SU-DHL-6 (cell line): ENCODE data around the gene RPS6KA5.

Source experiments
- EZH2phosphoT487 ChIP-seq: fragments of 200-600 bp; sonication (generic), shearing (Covaris generic); conservative IDR thresholded peaks from 2 replicates; pipeline ENCODE4 v1.6.1; 2018; ENCODE audit warnings: mild to moderate bottlenecking, antibody characterized with exemption, low read length, moderate library complexity, mixed read lengths
- TF ChIP-seq, protein P1 (sequence below): fragments of 200-600 bp; sonication (generic); IDR thresholded peaks from one replicate; pipeline ENCODE4 v1.5.1; 2017; ENCODE audit warnings: antibody characterized with exemption, mild to moderate bottlenecking, low read length, moderate library complexity; ENCODE audit not compliant: insufficient read depth, poor library complexity, severe bottlenecking

DNA sequence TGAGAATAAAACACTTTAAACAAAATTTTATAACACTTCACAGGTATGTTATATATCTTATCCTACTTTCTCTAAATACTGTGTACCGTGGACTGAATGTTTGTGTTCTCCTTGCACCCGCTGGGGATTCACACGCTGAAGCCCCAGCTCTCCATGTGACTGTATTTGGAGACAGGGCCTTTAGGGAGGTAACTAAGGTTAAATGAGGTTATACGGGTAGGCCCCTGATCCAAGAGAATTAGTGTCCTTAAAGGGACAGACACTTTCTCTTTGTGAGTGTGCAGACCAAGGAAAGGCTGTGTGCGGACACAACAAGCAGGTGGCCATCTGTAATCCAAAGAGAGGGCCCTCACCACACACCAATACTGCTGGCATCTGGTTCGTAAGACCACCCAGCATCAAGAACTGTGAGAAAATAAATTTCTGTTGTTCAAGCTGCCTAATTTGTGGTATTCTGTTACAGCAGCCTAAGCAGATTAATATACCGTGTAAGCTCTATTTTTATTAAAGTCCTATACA is 174.1 kb downstream of the RPS6KA5 start:
- TF ChIP-seq, protein P1, sequence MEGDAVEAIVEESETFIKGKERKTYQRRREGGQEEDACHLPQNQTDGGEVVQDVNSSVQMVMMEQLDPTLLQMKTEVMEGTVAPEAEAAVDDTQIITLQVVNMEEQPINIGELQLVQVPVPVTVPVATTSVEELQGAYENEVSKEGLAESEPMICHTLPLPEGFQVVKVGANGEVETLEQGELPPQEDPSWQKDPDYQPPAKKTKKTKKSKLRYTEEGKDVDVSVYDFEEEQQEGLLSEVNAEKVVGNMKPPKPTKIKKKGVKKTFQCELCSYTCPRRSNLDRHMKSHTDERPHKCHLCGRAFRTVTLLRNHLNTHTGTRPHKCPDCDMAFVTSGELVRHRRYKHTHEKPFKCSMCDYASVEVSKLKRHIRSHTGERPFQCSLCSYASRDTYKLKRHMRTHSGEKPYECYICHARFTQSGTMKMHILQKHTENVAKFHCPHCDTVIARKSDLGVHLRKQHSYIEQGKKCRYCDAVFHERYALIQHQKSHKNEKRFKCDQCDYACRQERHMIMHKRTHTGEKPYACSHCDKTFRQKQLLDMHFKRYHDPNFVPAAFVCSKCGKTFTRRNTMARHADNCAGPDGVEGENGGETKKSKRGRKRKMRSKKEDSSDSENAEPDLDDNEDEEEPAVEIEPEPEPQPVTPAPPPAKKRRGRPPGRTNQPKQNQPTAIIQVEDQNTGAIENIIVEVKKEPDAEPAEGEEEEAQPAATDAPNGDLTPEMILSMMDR: no peak
- no peak for TF ChIP-seq EZH2phosphoT487
